WTC11 (cell line): ENCODE measurements around the gene SARDH. TPM values are rescaled to one million over a fixed set of nuclear protein-coding genes. Genes with fewer than 3 reads are reported as not detected.

ENCODE experiments used
- ATAC-seq: fragments of 200-7000 bp; cut with Tn5 transposase; 2 replicates; pipeline ENCODE4 v1.10.0; 2021; ENCODE audit warnings: mild to moderate bottlenecking, moderate library complexity
- CTCF ChIA-PET: fragments of 300-600 bp; sonication (Branson Sonifier 250); formaldehyde crosslinking; loops from one replicate; lab custom pipeline; 2021; ENCODE audit warnings: antibody characterized with exemption; lab: Charles Lee
- POLR2A ChIA-PET: fragments of 350-600 bp; sonication (Branson Sonifier 250); formaldehyde crosslinking; loops from one replicate; lab custom pipeline; 2021; ENCODE audit warnings: antibody characterized with exemption; lab: Charles Lee
- DNase-seq: peaks from one replicate; pipeline ENCODE4 v3.0.0; 2021; ENCODE audit warnings: low spot score
- H3K27ac Mint-ChIP-seq: 2 replicates; pipeline ENCODE4 v1.8.0; 2021; ENCODE audit warnings: mixed read lengths
- H3K27me3 Mint-ChIP-seq: 2 replicates; pipeline ENCODE4 v1.8.0; 2021; ENCODE audit warnings: low read depth, mild to moderate bottlenecking, moderate library complexity, mixed read lengths
- H3K36me3 Mint-ChIP-seq: 2 replicates; pipeline ENCODE4 v1.8.0; 2021; ENCODE audit warnings: mixed read lengths
- H3K4me1 Mint-ChIP-seq: 2 replicates; pipeline ENCODE4 v1.8.0; 2022; ENCODE audit warnings: mixed read lengths
- H3K4me3 Mint-ChIP-seq: 2 replicates; pipeline ENCODE4 v1.8.0; 2021; ENCODE audit warnings: mild to moderate bottlenecking, moderate library complexity, mixed read lengths
- H3K9me3 Mint-ChIP-seq: 2 replicates; pipeline ENCODE4 v1.8.0; 2021; ENCODE audit warnings: mixed read lengths
- AR ChIP-seq: fragments of 250-450 bp; sonication (Bioruptor Pico); IDR thresholded peaks from 2 replicates; pipeline ENCODE4 v1.9.0; 2021; ENCODE audit warnings: mild to moderate bottlenecking
- ATF2 ChIP-seq: sonication (generic); formaldehyde crosslinking; IDR thresholded peaks from 2 replicates; pipeline ENCODE4 v1.8.1; 2022; ENCODE audit warnings: low read depth, missing genetic modification reagents, borderline replicate concordance
- CREM ChIP-seq: sonication (generic); formaldehyde crosslinking; IDR thresholded peaks from 2 replicates; pipeline ENCODE4 v1.8.1; 2022; ENCODE audit warnings: mild to moderate bottlenecking, missing genetic modification reagents, moderate library complexity
- CTCF ChIP-seq: fragments of 200-600 bp; IDR thresholded peaks from 2 replicates; pipeline ENCODE4 v1.8.0; 2022; ENCODE audit warnings: antibody characterized with exemption
- E2F4 ChIP-seq: sonication (generic); formaldehyde crosslinking; IDR thresholded peaks from 2 replicates; pipeline ENCODE4 v1.8.1; 2022; ENCODE audit warnings: low read depth, mild to moderate bottlenecking, moderate library complexity, missing genetic modification reagents, borderline replicate concordance
- ERG ChIP-seq: fragments of 250-450 bp; sonication (Bioruptor Pico); IDR thresholded peaks from 2 replicates; pipeline ENCODE4 v1.8.0; 2021; ENCODE audit warnings: mild to moderate bottlenecking
- ESRRA ChIP-seq: sonication (generic); formaldehyde crosslinking; IDR thresholded peaks from 2 replicates; pipeline ENCODE4 v1.8.1; 2022; ENCODE audit warnings: mild to moderate bottlenecking, missing genetic modification reagents, borderline replicate concordance
- ETV6 ChIP-seq: sonication (generic); formaldehyde crosslinking; IDR thresholded peaks from 2 replicates; pipeline ENCODE4 v1.8.1; 2022; ENCODE audit warnings: mild to moderate bottlenecking, missing genetic modification reagents
- HMGXB4 ChIP-seq: sonication (generic); formaldehyde crosslinking; IDR thresholded peaks from 2 replicates; pipeline ENCODE4 v1.8.1; 2023; ENCODE audit warnings: mild to moderate bottlenecking, moderate library complexity, missing genetic modification reagents
- IRF2 ChIP-seq: sonication (generic); formaldehyde crosslinking; IDR thresholded peaks from 2 replicates; pipeline ENCODE4 v1.8.0; 2022; ENCODE audit warnings: low read depth, missing genetic modification reagents, borderline replicate concordance
- JAZF1 ChIP-seq: fragments of 250-450 bp; sonication (Bioruptor Pico); IDR thresholded peaks from 2 replicates; pipeline ENCODE4 v1.9.0; 2021; ENCODE audit warnings: moderate library complexity, mild to moderate bottlenecking, inconsistent platforms
- MXD4 ChIP-seq: fragments of 250-450 bp; sonication (Bioruptor Pico); IDR thresholded peaks from 2 replicates; pipeline ENCODE4 v1.8.0; 2021; ENCODE audit warnings: mild to moderate bottlenecking, moderate library complexity, borderline replicate concordance
- MYBL2 ChIP-seq: sonication (generic); formaldehyde crosslinking; IDR thresholded peaks from 2 replicates; pipeline ENCODE4 v1.8.1; 2023; ENCODE audit warnings: mild to moderate bottlenecking, moderate library complexity, missing genetic modification reagents
- TCF7 ChIP-seq: sonication (generic); formaldehyde crosslinking; IDR thresholded peaks from 2 replicates; pipeline ENCODE4 v1.8.0; 2022; ENCODE audit warnings: mild to moderate bottlenecking, low read depth, missing genetic modification reagents, moderate library complexity
- ZBTB21 ChIP-seq: sonication (generic); formaldehyde crosslinking; IDR thresholded peaks from 2 replicates; pipeline ENCODE4 v1.8.1; 2023; ENCODE audit warnings: mild to moderate bottlenecking, missing genetic modification reagents, borderline replicate concordance
- ZNF219 ChIP-seq: sonication (generic); formaldehyde crosslinking; IDR thresholded peaks from 2 replicates; pipeline ENCODE4 v1.8.0; 2023; ENCODE audit warnings: missing genetic modification reagents, mild to moderate bottlenecking, borderline replicate concordance
- ZNF232 ChIP-seq: sonication (generic); formaldehyde crosslinking; IDR thresholded peaks from 2 replicates; pipeline ENCODE4 v1.8.0; 2022; ENCODE audit warnings: mild to moderate bottlenecking, missing genetic modification reagents
- ZNF423 ChIP-seq: fragments of 250-450 bp; sonication (Bioruptor Pico); IDR thresholded peaks from 2 replicates; pipeline ENCODE4 v2.1.2; 2022; ENCODE audit warnings: mild to moderate bottlenecking, moderate library complexity
- total RNA-seq: library from RNA; stranded (reverse); gene quantifications from 3 replicates; pipeline ENCODE4 v1.2.3, GENCODE V29; 2021

The SARDH gene
- total RNA-seq, 1 experiment from 2014 or later: 8.5 TPM

GRCh38 chr9:133685653-133686609, 52.2 kb downstream of the SARDH start:
- H3K27ac Mint-ChIP-seq: peak overlapping the region; percentile 7; the same call in 1 of the 2 replicates
- no peak for ATAC-seq
- no peak for DNase-seq
- H3K36me3 Mint-ChIP-seq: no peaks in the 10 kb centered on the region
- H3K27me3 Mint-ChIP-seq: no peaks in the 10 kb centered on the region
- no peak for TF ChIP-seq ERG (CRISPR knock-in tag)
- TF ChIP-seq ZNF423 (CRISPR knock-in tag): no peak
- TF ChIP-seq AR (CRISPR knock-in tag): no peak
- TF ChIP-seq TCF7 (CRISPR knock-in tag): no peak
- no peak for TF ChIP-seq ATF2 (CRISPR knock-in tag)
- TF ChIP-seq CREM (CRISPR knock-in tag): no peak
- no peak for TF ChIP-seq HMGXB4 (CRISPR knock-in tag)
- TF ChIP-seq, all 79 proteins: peak for 0
- ChIA-PET POLR2A (no interaction called here), CTCF (interaction anchor here (1.1 to 1.3 kb wide), 3 partner anchors 30 to 57 kb away, joined by 3 to 4 read pairs (median 3); no protein-coding TSS in a partner anchor)
- H3K9me3 Mint-ChIP-seq: no peaks in the 10 kb centered on the region
- peaks cover 2% of the 10 kb centered on the region; the same call in 1 of the 2 replicates for H3K4me1 Mint-ChIP-seq
- no peak overlapping the region for H3K4me3 Mint-ChIP-seq

GRCh38 chr9:133684936-133685361, 53.2 kb downstream of the SARDH start:
- Mint-ChIP-seq H3K36me3 (no peaks in the 10 kb centered on the region), H3K4me3 (no peak overlapping the region), H3K27me3 (no peaks in the 10 kb centered on the region), H3K9me3 (no peaks in the 10 kb centered on the region), H3K4me1 (peaks cover 2% of the 10 kb centered on the region; the same call in 1 of the 2 replicates), H3K27ac (no peak overlapping the region)
- DNase-seq (no peak), ATAC-seq (no peak)
- ChIA-PET CTCF (interaction anchor here (1.1 kb wide), 1 partner anchor 58 kb away, joined by 3 read pairs; no protein-coding TSS in a partner anchor), POLR2A (no interaction called here)
- TF ChIP-seq ETV6 (CRISPR knock-in tag): no peak
- no peak for TF ChIP-seq AR (CRISPR knock-in tag)
- no peak for TF ChIP-seq ZNF423 (CRISPR knock-in tag)
- no peak for TF ChIP-seq ESRRA (CRISPR knock-in tag)
- TF ChIP-seq IRF2 (CRISPR knock-in tag): no peak
- no peak for TF ChIP-seq CTCF
- TF ChIP-seq MYBL2 (CRISPR knock-in tag): no peak
- TF ChIP-seq E2F4 (CRISPR knock-in tag): no peak
- no peak for TF ChIP-seq ZNF232 (CRISPR knock-in tag)
- TF ChIP-seq MXD4 (CRISPR knock-in tag): no peak
- TF ChIP-seq JAZF1 (CRISPR knock-in tag): no peak
- TF ChIP-seq ZNF219 (CRISPR knock-in tag): no peak
- no peak for TF ChIP-seq ZBTB21 (CRISPR knock-in tag)
